AG08396 (cell line): Measurements from ENCODE around the gene NAGPA.
"Not testable (repeated sequence)": the region's sequence is repeated elsewhere in the genome, so short reads cannot be mapped to it uniquely, and the experiment has no call there.

Experiments used
- DNase-seq: peaks from one replicate; pipeline ENCODE4 v3.0.0; 2012; ENCODE audit warnings: low spot score, mixed read lengths

Gene NAGPA

GRCh38 chr16:5062051-5062450, 28.3 kb upstream of the NAGPA start:
- DNase-seq = no peak

GRCh38 chr16:5060073-5060641, 26.4 kb upstream of the NAGPA start:
- DNase-seq = peak; percentile 1

- DNase-seq = no peak
These were observed 25.8 kb upstream of the NAGPA start for GRCh38 chr16:5059386-5060072.

GRCh38 chr16:5058476-5058875, 24.7 kb upstream of the NAGPA start:
- peak; percentile 22 for DNase-seq

- DNase-seq = peak; percentile 46
These were observed 22.6 kb upstream of the NAGPA start for GRCh38 chr16:5056352-5056751.

- peak; percentile 1 for DNase-seq
These were observed 21.4 kb upstream of the NAGPA start for GRCh38 chr16:5054876-5055865.

GRCh38 chr16:5046914-5047313, 13.2 kb upstream of the NAGPA start:
- DNase-seq = no peak

- peak; percentile 0 for DNase-seq
These were observed 11.9 kb upstream of the NAGPA start for GRCh38 chr16:5045499-5046115.

GRCh38 chr16:5044581-5044980, 10.8 kb upstream of the NAGPA start:
- DNase-seq = not testable (repeated sequence)

GRCh38 chr16:5044011-5044540, 10.3 kb upstream of the NAGPA start:
- DNase-seq = no peak

GRCh38 chr16:5042574-5043171, 8.9 kb upstream of the NAGPA start:
- DNase-seq = no peak

GRCh38 chr16:5041600-5042133, 7.9 kb upstream of the NAGPA start:
- no peak for DNase-seq

- no peak for DNase-seq
These were observed 6.7 kb upstream of the NAGPA start for GRCh38 chr16:5040451-5040850.

- DNase-seq = no peak
These were observed 2.8 kb upstream of the NAGPA start for GRCh38 chr16:5036228-5037156.

- no peak for DNase-seq
These were observed 2.1 kb upstream of the NAGPA start for GRCh38 chr16:5035909-5036227.

- DNase-seq = no peak
These were observed 410 bp upstream of the NAGPA start for GRCh38 chr16:5034167-5034523.

GRCh38 chr16:5032748-5033167, 977 bp downstream of the NAGPA start:
- DNase-seq = no peak

- DNase-seq = no peak
These were observed 2.1 kb downstream of the NAGPA start for GRCh38 chr16:5031601-5032000.

- no peak for DNase-seq
These were observed 3.4 kb downstream of the NAGPA start for GRCh38 chr16:5030251-5030870.

GRCh38 chr16:5028950-5029475, 4.7 kb downstream of the NAGPA start:
- DNase-seq = no peak
